GM23338 (cell line): ENCODE data around the gene TSPAN4. TPM values are rescaled to one million over a fixed set of nuclear protein-coding genes. Genes with fewer than 3 reads are reported as not detected.

Source experiments
- ATAC-seq: fragments of 200-7000 bp; cut with Tn5 transposase; 3 replicates; pipeline ENCODE4 v1.9.1; 2020
- DNase-seq: peaks from one replicate; pipeline ENCODE4 v3.0.0-alpha.2; 2015; ENCODE audit warnings: low spot score
- H2AFZ ChIP-seq: fragments of 200-600 bp; sonication (generic); 2 replicates; pipeline ENCODE4 v1.8.0; 2016; ENCODE audit warnings: antibody characterized with exemption, mild to moderate bottlenecking, moderate library complexity
- H3F3A ChIP-seq: fragments of 200-600 bp; sonication (generic); replicated peaks from 2 replicates; pipeline ENCODE4 v1.8.0; 2017; ENCODE audit warnings: antibody characterized with exemption, mixed run types, low read depth
- H3K27ac ChIP-seq: fragments of 200-600 bp; sonication (generic); 2 replicates; pipeline ENCODE4 v1.6.1; 2016; ENCODE audit warnings: low read depth
- H3K27me3 ChIP-seq: fragments of 200-600 bp; sonication (generic); 2 replicates; pipeline ENCODE4 v1.8.0; 2016; ENCODE audit warnings: mild to moderate bottlenecking, mixed run types, moderate library complexity; ENCODE audit not compliant: insufficient read depth
- H3K36me3 ChIP-seq: fragments of 200-600 bp; sonication (generic); 2 replicates; pipeline ENCODE4 v1.8.0; 2016; ENCODE audit warnings: mild to moderate bottlenecking; ENCODE audit not compliant: insufficient read depth
- H3K4me1 ChIP-seq: fragments of 200-600 bp; sonication (generic); 2 replicates; pipeline ENCODE4 v1.8.0; 2016; ENCODE audit warnings: mild to moderate bottlenecking, moderate library complexity; ENCODE audit not compliant: insufficient read depth
- H3K4me2 ChIP-seq: fragments of 200-600 bp; sonication (generic); 2 replicates; pipeline ENCODE4 v1.7.1; 2017; ENCODE audit warnings: mixed run types
- H3K4me3 ChIP-seq: fragments of 200-600 bp; sonication (generic); 2 replicates; pipeline ENCODE4 v1.6.1; 2016; ENCODE audit warnings: mixed run types
- H3K79me2 ChIP-seq: fragments of 200-600 bp; sonication (generic); replicated peaks from 2 replicates; pipeline ENCODE4 v1.8.0; 2017; ENCODE audit warnings: mild to moderate bottlenecking; ENCODE audit not compliant: insufficient read depth
- H3K9me2 ChIP-seq: fragments of 200-600 bp; sonication (generic); 2 replicates; pipeline ENCODE4 v1.8.0; 2017; ENCODE audit not compliant: insufficient read depth
- H4K20me1 ChIP-seq: fragments of 200-600 bp; sonication (generic); replicated peaks from 2 replicates; pipeline ENCODE4 v1.8.0; 2017; ENCODE audit warnings: mild to moderate bottlenecking; ENCODE audit not compliant: insufficient read depth
- H3K27ac Mint-ChIP-seq: 2 replicates; pipeline ENCODE4 v1.8.0; 2020; ENCODE audit warnings: inconsistent platforms, mild to moderate bottlenecking, moderate library complexity, mixed read lengths
- H3K27me3 Mint-ChIP-seq: 3 replicates; pipeline ENCODE4 v1.8.0; 2022; ENCODE audit warnings: low read depth, mild to moderate bottlenecking, moderate library complexity, mixed read lengths, inconsistent platforms; ENCODE audit not compliant: insufficient read depth, poor library complexity
- H3K36me3 Mint-ChIP-seq: 3 replicates; pipeline ENCODE4 v1.8.0; 2021; ENCODE audit warnings: low read depth, mild to moderate bottlenecking, inconsistent platforms, moderate library complexity, mixed read lengths
- H3K4me1 Mint-ChIP-seq: 3 replicates; pipeline ENCODE4 v1.8.0; 2020; ENCODE audit warnings: mild to moderate bottlenecking, inconsistent platforms, mixed read lengths
- H3K4me3 Mint-ChIP-seq: 3 replicates; pipeline ENCODE4 v1.8.0; 2021; ENCODE audit warnings: moderate library complexity, mild to moderate bottlenecking, inconsistent platforms, mixed read lengths
- H3K9me3 Mint-ChIP-seq: 3 replicates; pipeline ENCODE4 v1.8.0; 2020; ENCODE audit warnings: moderate library complexity, mild to moderate bottlenecking, inconsistent platforms, mixed read lengths
- CREB1 ChIP-seq: fragments of 250-450 bp; sonication (Bioruptor Pico); IDR thresholded peaks from 2 replicates; pipeline ENCODE4 v1.5.0; 2020; ENCODE audit warnings: low read depth, mild to moderate bottlenecking, moderate library complexity
- EZH2 ChIP-seq: fragments of 200-600 bp; sonication (generic); IDR thresholded peaks from one replicate; pipeline ENCODE4 v1.8.0; 2017; ENCODE audit warnings: antibody characterized with exemption, mild to moderate bottlenecking, low read depth; ENCODE audit not compliant: unreplicated experiment
- EZH2phosphoT487 ChIP-seq: fragments of 200-600 bp; sonication (generic); IDR thresholded peaks from one replicate; pipeline ENCODE4 v1.8.1; 2018; ENCODE audit warnings: antibody characterized with exemption; ENCODE audit not compliant: unreplicated experiment
- JUNB ChIP-seq: IDR thresholded peaks from one replicate; pipeline ENCODE4 v1.6.1; 2016; ENCODE audit warnings: antibody characterized with exemption; ENCODE audit not compliant: unreplicated experiment
- NANOG ChIP-seq: IDR thresholded peaks from 2 replicates; pipeline ENCODE4 v1.6.1; 2016; ENCODE audit warnings: antibody characterized with exemption, borderline replicate concordance
- POLR2AphosphoS5 ChIP-seq: IDR thresholded peaks from 2 replicates; pipeline ENCODE4 v1.6.1; 2016; ENCODE audit warnings: antibody characterized with exemption, low read depth
- REST ChIP-seq: IDR thresholded peaks from one replicate; pipeline ENCODE4 v1.6.1; 2018; ENCODE audit warnings: antibody characterized with exemption; ENCODE audit not compliant: unreplicated experiment
- STAT1 ChIP-seq: IDR thresholded peaks from one replicate; pipeline ENCODE4 v1.6.1; 2016; ENCODE audit warnings: antibody characterized with exemption; ENCODE audit not compliant: unreplicated experiment
- ZNF114 ChIP-seq: fragments of 250-450 bp; sonication (Bioruptor Pico); IDR thresholded peaks from 2 replicates; pipeline ENCODE4 v1.5.0; 2020; ENCODE audit warnings: mild to moderate bottlenecking, moderate library complexity
- ZNF331 ChIP-seq: fragments of 250-450 bp; sonication (Bioruptor Pico); IDR thresholded peaks from 2 replicates; pipeline ENCODE4 v1.5.0; 2020; ENCODE audit warnings: low read depth, mild to moderate bottlenecking, moderate library complexity
- polyA plus RNA-seq: library from polyadenylated mRNA; unstranded; fragments of >200 nt; fragmentation: Nextera tagmentation; extraction: Ambion mirVana; gene quantifications from 2 replicates; pipeline ENCODE4 v1.2.1, GENCODE V29; 2016
- total RNA-seq: library from RNA; depleted of rRNA; stranded (reverse); fragments of >200 nt; shearing (Covaris generic); gene quantifications from 2 replicates; pipeline ENCODE4 v1.2.3, GENCODE V29; 2014
- TF ChIP-seq, protein P1 (sequence below), 2 experiments: fragments of 200-600 bp in 1 of 2; sonication (generic) in 1 of 2; conservative IDR thresholded peaks; 2 replicates each; pipeline versions ENCODE4 v1.5.1 to v1.6.1; 2016 to 2017; ENCODE audit warnings: antibody characterized with exemption in 2 of 2, low read depth in 2 of 2, mild to moderate bottlenecking in 2 of 2, moderate library complexity in 1 of 2
- TF ChIP-seq, protein P2 (sequence below): fragments of 250-450 bp; sonication (Bioruptor Pico); IDR thresholded peaks from 2 replicates; pipeline ENCODE4 v1.5.0; 2020; ENCODE audit warnings: mild to moderate bottlenecking, moderate library complexity

TSPAN4 gene
- total and polyA plus RNA-seq, 2 experiments from 2014 or later: 76.8 to 150 TPM

DNA sequence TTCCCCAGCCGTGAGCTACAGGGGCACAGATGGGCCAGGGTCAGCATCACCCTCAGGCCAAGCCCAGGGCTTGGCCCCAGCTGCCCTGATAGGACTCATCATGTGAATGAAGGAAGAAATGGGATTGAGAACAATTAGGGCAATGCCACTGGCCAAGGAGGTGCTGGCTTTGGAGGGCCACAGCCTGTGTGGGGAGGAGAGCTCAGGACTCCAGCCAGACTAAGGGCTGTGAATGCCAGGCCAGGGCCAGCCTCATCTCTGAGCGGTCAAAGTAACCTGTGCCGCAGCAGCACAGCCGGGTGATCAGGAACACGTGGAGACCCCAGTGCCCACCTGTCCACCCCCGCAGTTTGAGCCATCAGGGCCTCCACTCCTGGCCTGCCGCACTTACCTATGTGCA lies 57.9 kb downstream of the TSPAN4 start (continued):
- TF ChIP-seq REST: no peak
- TF ChIP-seq STAT1: no peak
- TF ChIP-seq NANOG: no peak
- TF ChIP-seq ZNF114: no peak
- TF ChIP-seq EZH2phosphoT487: no peak
- TF ChIP-seq JUNB: no peak
- TF ChIP-seq POLR2AphosphoS5: no peak
- TF ChIP-seq, protein P1, sequence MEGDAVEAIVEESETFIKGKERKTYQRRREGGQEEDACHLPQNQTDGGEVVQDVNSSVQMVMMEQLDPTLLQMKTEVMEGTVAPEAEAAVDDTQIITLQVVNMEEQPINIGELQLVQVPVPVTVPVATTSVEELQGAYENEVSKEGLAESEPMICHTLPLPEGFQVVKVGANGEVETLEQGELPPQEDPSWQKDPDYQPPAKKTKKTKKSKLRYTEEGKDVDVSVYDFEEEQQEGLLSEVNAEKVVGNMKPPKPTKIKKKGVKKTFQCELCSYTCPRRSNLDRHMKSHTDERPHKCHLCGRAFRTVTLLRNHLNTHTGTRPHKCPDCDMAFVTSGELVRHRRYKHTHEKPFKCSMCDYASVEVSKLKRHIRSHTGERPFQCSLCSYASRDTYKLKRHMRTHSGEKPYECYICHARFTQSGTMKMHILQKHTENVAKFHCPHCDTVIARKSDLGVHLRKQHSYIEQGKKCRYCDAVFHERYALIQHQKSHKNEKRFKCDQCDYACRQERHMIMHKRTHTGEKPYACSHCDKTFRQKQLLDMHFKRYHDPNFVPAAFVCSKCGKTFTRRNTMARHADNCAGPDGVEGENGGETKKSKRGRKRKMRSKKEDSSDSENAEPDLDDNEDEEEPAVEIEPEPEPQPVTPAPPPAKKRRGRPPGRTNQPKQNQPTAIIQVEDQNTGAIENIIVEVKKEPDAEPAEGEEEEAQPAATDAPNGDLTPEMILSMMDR (conservative IDR thresholded peaks at IDR 0.05; ENCODE audit: low read depth in 2 of 2): no peak
- TF ChIP-seq CREB1 (CRISPR knock-in tag): no peak

DNA sequence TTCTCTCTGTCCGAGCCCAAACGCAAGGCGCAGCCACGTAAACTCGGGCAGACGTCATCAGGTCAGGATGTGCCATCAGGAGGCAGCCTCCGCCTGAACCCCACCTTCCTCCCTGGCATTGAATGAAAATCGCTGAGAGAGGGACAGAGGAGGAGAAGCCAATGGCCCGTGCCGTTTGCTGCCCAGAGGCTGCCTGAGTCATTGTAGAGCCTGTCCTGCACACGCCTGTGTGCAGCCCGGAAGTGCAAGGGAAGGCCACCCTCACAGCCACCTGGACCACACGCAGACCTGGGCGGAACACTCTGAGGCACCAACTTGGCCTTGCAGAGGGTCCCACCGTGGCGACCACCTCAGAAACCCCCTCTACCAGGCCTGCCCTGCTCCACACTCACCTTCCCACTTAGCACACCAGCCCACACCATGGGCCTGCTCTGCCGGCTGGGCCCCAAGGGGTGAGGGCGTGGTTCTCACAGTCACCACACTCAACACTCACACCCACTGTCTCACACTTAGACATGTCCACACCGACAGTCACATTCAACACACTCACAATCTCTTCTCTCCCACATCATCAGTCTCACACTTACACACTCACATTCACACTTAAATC lies 58.9 kb downstream of the TSPAN4 start:
- H3K9me3 Mint-ChIP-seq: no peaks in the 10 kb centered on the region
- Histone ChIP-seq H3K27ac (no peak overlapping the region), H3K4me3 (no peak overlapping the region), H3K4me2 (no peak overlapping the region), H3K27me3 (no peaks in the 10 kb centered on the region), H3F3A (no peaks in the 10 kb centered on the region), H3K4me1 (no peaks in the 10 kb centered on the region), H3K36me3 (peaks cover 6% of the 10 kb centered on the region), H4K20me1 (peaks cover 4% of the 10 kb centered on the region), H2AFZ (no peak overlapping the region), H3K9me2 (no peaks in the 10 kb centered on the region), H3K79me2 (peaks cover 11% of the 10 kb centered on the region; the same call in 1 of the 2 replicates)
- peaks cover 59% of the 10 kb centered on the region for H3K36me3 Mint-ChIP-seq
- H3K27ac Mint-ChIP-seq: no peak overlapping the region
- no peak for ATAC-seq
- H3K4me1 Mint-ChIP-seq: no peaks in the 10 kb centered on the region; the same call in 2 of the 3 replicates
- peaks cover 2% of the 10 kb centered on the region for H3K27me3 Mint-ChIP-seq
- DNase-seq: no peak
- H3K4me3 Mint-ChIP-seq: no peak overlapping the region; the same call in 2 of the 3 replicates
- TF ChIP-seq, protein P2, sequence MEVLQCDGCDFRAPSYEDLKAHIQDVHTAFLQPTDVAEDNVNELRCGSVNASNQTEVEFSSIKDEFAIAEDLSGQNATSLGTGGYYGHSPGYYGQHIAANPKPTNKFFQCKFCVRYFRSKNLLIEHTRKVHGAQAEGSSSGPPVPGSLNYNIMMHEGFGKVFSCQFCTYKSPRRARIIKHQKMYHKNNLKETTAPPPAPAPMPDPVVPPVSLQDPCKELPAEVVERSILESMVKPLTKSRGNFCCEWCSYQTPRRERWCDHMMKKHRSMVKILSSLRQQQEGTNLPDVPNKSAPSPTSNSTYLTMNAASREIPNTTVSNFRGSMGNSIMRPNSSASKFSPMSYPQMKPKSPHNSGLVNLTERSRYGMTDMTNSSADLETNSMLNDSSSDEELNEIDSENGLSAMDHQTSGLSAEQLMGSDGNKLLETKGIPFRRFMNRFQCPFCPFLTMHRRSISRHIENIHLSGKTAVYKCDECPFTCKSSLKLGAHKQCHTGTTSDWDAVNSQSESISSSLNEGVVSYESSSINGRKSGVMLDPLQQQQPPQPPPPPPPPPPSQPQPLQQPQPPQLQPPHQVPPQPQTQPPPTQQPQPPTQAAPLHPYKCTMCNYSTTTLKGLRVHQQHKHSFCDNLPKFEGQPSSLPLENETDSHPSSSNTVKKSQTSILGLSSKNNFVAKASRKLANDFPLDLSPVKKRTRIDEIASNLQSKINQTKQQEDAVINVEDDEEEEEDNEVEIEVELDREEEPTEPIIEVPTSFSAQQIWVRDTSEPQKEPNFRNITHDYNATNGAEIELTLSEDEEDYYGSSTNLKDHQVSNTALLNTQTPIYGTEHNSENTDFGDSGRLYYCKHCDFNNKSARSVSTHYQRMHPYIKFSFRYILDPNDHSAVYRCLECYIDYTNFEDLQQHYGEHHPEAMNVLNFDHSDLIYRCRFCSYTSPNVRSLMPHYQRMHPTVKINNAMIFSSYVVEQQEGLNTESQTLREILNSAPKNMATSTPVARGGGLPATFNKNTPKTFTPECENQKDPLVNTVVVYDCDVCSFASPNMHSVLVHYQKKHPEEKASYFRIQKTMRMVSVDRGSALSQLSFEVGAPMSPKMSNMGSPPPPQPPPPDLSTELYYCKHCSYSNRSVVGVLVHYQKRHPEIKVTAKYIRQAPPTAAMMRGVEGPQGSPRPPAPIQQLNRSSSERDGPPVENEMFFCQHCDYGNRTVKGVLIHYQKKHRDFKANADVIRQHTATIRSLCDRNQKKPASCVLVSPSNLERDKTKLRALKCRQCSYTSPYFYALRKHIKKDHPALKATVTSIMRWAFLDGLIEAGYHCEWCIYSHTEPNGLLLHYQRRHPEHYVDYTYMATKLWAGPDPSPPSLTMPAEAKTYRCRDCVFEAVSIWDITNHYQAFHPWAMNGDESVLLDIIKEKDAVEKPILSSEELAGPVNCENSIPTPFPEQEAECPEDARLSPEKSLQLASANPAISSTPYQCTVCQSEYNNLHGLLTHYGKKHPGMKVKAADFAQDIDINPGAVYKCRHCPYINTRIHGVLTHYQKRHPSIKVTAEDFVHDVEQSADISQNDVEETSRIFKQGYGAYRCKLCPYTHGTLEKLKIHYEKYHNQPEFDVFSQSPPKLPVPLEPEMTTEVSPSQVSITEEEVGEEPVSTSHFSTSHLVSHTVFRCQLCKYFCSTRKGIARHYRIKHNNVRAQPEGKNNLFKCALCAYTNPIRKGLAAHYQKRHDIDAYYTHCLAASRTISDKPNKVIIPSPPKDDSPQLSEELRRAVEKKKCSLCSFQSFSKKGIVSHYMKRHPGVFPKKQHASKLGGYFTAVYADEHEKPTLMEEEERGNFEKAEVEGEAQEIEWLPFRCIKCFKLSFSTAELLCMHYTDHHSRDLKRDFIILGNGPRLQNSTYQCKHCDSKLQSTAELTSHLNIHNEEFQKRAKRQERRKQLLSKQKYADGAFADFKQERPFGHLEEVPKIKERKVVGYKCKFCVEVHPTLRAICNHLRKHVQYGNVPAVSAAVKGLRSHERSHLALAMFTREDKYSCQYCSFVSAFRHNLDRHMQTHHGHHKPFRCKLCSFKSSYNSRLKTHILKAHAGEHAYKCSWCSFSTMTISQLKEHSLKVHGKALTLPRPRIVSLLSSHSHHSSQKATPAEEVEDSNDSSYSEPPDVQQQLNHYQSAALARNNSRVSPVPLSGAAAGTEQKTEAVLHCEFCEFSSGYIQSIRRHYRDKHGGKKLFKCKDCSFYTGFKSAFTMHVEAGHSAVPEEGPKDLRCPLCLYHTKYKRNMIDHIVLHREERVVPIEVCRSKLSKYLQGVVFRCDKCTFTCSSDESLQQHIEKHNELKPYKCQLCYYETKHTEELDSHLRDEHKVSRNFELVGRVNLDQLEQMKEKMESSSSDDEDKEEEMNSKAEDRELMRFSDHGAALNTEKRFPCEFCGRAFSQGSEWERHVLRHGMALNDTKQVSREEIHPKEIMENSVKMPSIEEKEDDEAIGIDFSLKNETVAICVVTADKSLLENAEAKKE (CRISPR knock-in tag): no peak
- TF ChIP-seq ZNF114 (no peak), JUNB (no peak), POLR2AphosphoS5 (no peak), ZNF331 (no peak), EZH2 (no peak)
